Neural cell (in vitro differentiated cells): ENCODE measurements around the gene COG4.

ENCODE experiments used
- CTCF ChIP-seq: fragments of 450-650 bp; IDR thresholded peaks from 2 replicates; pipeline ENCODE4 v1.5.1; 2014; ENCODE audit warnings: antibody characterized with exemption, mild to moderate bottlenecking, moderate library complexity; ENCODE audit not compliant: poor library complexity, severe bottlenecking
- EP300 ChIP-seq: fragments of 450-650 bp; conservative IDR thresholded peaks from 2 replicates; pipeline ENCODE4 v1.6.1; 2014; ENCODE audit warnings: antibody characterized with exemption, mild to moderate bottlenecking, moderate library complexity; ENCODE audit not compliant: poor library complexity, severe bottlenecking
- EZH2 ChIP-seq: fragments of 200-600, 300-800 bp; shearing (Covaris generic), sonication (generic); IDR thresholded peaks from 2 replicates; pipeline ENCODE4 v1.6.1; 2014; ENCODE audit warnings: antibody characterized with exemption, low read length, borderline replicate concordance, mild to moderate bottlenecking; ENCODE audit not compliant: insufficient read depth, poor library complexity, severe bottlenecking
- MXI1 ChIP-seq: fragments of 450-650 bp; conservative IDR thresholded peaks from 2 replicates; pipeline ENCODE4 v1.6.1; 2014; ENCODE audit warnings: antibody characterized with exemption, mild to moderate bottlenecking; ENCODE audit not compliant: poor library complexity, severe bottlenecking
- POLR2AphosphoS5 ChIP-seq: IDR thresholded peaks from 2 replicates; pipeline ENCODE4 v1.6.1; 2012
- RAD21 ChIP-seq: fragments of 450-650 bp; conservative IDR thresholded peaks from 2 replicates; pipeline ENCODE4 v1.6.1; 2014; ENCODE audit warnings: antibody characterized with exemption, mild to moderate bottlenecking, moderate library complexity
- REST ChIP-seq: IDR thresholded peaks from 2 replicates; pipeline ENCODE4 v1.6.1; 2012; ENCODE audit warnings: borderline replicate concordance
- SMC3 ChIP-seq: fragments of 450-650 bp; conservative IDR thresholded peaks from 2 replicates; pipeline ENCODE4 v1.6.1; 2014; ENCODE audit warnings: antibody characterized with exemption, mild to moderate bottlenecking, moderate library complexity; ENCODE audit not compliant: poor library complexity
- TAF1 ChIP-seq: IDR thresholded peaks from 2 replicates; pipeline ENCODE4 v1.6.1; 2012; ENCODE audit warnings: low read depth

GRCh38 chr16:70490261-70490660 lies 33.1 kb downstream of the COG4 start:
- TF ChIP-seq CTCF: no peak
- no peak for TF ChIP-seq TAF1
- no peak for TF ChIP-seq EZH2
- TF ChIP-seq EP300: no peak
- no peak for TF ChIP-seq REST
- TF ChIP-seq POLR2AphosphoS5: no peak
- no peak for TF ChIP-seq SMC3
- no peak for TF ChIP-seq RAD21
- no peak for TF ChIP-seq MXI1
